Measurements from ENCODE around the gene NPR1.

Gene NPR1

DNA sequence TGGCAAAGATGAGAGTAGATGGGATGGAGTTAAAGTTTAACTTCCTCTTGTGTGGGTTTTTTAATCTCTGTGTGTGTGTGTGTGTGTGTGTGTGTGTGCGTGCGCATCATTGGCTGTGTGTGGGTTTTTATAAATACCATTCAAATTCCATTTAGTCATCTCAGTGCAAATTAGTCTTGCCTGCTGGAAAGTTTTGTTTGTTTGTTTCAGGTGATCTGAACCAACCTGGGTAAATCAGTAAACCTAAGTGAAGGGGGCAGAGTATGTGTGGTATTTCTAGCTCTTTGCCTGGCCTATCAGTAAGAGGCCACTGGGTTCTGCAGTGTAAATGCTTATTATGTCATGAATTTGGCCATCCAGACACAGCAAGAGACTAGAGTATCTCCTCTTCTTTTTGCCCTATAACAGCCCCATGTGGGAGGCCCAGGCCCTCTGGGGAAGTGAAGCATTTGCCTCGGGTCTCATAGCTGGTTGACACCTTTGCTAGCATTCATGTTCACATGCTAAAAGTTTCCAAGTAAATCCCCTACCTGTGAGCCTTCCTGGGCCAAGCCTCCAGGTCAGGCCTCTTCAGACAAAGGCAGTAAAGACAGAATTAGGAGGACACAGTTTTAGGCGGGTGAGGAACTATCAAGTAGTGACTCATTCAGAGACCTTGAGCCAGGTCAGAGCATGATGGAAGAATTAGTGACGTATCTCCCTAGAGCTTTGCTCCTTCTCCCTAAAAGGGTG, 64.1 kb downstream of the NPR1 start:
- Histone ChIP-seq H3K36me3 (ENCODE audit: insufficient read depth, low read length) (peaks cover 18% of the 10 kb centered on the region), H3K9me3 (ENCODE audit: control insufficient read depth, insufficient read depth, low read length) (no peaks in the 10 kb centered on the region), H3K4me1 (ENCODE audit: insufficient read depth, low read length) (peaks cover 26% of the 10 kb centered on the region), H3K9ac (ENCODE audit: low read depth, low read length) (no peak overlapping the region)

Data from ES-I3 (cell line).